AG08396 (cell line): ENCODE results near the gene COMP.

Experiments
- DNase-seq: peaks from one replicate; pipeline ENCODE4 v3.0.0; 2012; ENCODE audit warnings: low spot score, mixed read lengths

Gene COMP

GRCh38 chr19:18768997-18769891 lies 21.9 kb downstream of the COMP start:
- DNase-seq, result no peak

- no peak for DNase-seq
Observed at GRCh38 chr19:18768046-18768771, 22.9 kb downstream of the COMP start.

GRCh38 chr19:18765224-18765623 lies 25.9 kb downstream of the COMP start:
- no peak for DNase-seq

- no peak for DNase-seq
Observed at GRCh38 chr19:18764591-18765051, 26.5 kb downstream of the COMP start.

- peak; percentile 58 for DNase-seq
Observed at GRCh38 chr19:18763674-18764590, 27.2 kb downstream of the COMP start.

- DNase-seq, result peak; percentile 75
Observed at GRCh38 chr19:18762125-18763023, 28.7 kb downstream of the COMP start.

- DNase-seq, result no peak
Observed at GRCh38 chr19:18761531-18762110, 29.5 kb downstream of the COMP start.

- DNase-seq, result no peak
Observed at GRCh38 chr19:18760440-18761383, 30.4 kb downstream of the COMP start.

GRCh38 chr19:18759995-18760426 lies 31.1 kb downstream of the COMP start:
- no peak for DNase-seq

GRCh38 chr19:18759304-18759994 lies 31.7 kb downstream of the COMP start:
- DNase-seq, result no peak

- no peak for DNase-seq
Observed at GRCh38 chr19:18756896-18757295, 34.2 kb downstream of the COMP start.

- no peak for DNase-seq
Observed at GRCh38 chr19:18754501-18754900, 36.6 kb downstream of the COMP start.

- no peak for DNase-seq
Observed at GRCh38 chr19:18751571-18751970, 39.5 kb downstream of the COMP start.

GRCh38 chr19:18750295-18750970 lies 40.7 kb downstream of the COMP start:
- no peak for DNase-seq

- no peak for DNase-seq
Observed at GRCh38 chr19:18749362-18750231, 41.5 kb downstream of the COMP start.

- no peak for DNase-seq
Observed at GRCh38 chr19:18746401-18747325, 44.4 kb downstream of the COMP start.
